ENCODE measurements around the gene RPAIN. TPM values are rescaled to one million over a fixed set of nuclear protein-coding genes. Genes with fewer than 3 reads are reported as not detected.
A peak's percentile ranks its signal among the peaks of the same experiment; 100 is the strongest.

Gene RPAIN
- total RNA-seq, 3 donors from 2014 or later: 29.7 to 34.3 (median 32.1) TPM

- Histone ChIP-seq H3K9me3 (no peaks in the 10 kb centered on the region), H3K4me1 (ENCODE audit: low read depth) (peaks cover 16% of the 10 kb centered on the region), H3K4me3 (peak within 1 kb of the TSS; percentile 54), H3K36me3 (ENCODE audit: low read depth) (no peaks in the 10 kb centered on the region)
- peak; percentile 100 for TF ChIP-seq CTCF (IDR thresholded peaks at IDR 0.05)
- intact Hi-C loops (cut with DNase I, micrococcal nuclease): no loop called here
- DNase-seq (peak; percentile 94 to 97 (median 97)), ATAC-seq (peak; percentile 98)
These were observed 18.9 kb downstream of the RPAIN start, which contains the start of gene C1QBP for GRCh38 chr17:5438716-5439445. Gene C1QBP (minus strand): TSS chr17:5439155. CDS start chr17:5439073, 82 bp downstream.

GRCh38 chr17:5439446-5439764 is 19.4 kb downstream of the RPAIN start:
- Histone ChIP-seq H3K4me1 (ENCODE audit: low read depth) (peaks cover 16% of the 10 kb centered on the region), H3K9me3 (no peaks in the 10 kb centered on the region), H3K4me3 (no peak overlapping the region), H3K36me3 (ENCODE audit: low read depth) (no peaks in the 10 kb centered on the region)
- ATAC-seq (no peak), DNase-seq (no peak)
- intact Hi-C loops (cut with DNase I, micrococcal nuclease): no loop called here
- no peak for TF ChIP-seq CTCF (IDR thresholded peaks at IDR 0.05)

DNA sequence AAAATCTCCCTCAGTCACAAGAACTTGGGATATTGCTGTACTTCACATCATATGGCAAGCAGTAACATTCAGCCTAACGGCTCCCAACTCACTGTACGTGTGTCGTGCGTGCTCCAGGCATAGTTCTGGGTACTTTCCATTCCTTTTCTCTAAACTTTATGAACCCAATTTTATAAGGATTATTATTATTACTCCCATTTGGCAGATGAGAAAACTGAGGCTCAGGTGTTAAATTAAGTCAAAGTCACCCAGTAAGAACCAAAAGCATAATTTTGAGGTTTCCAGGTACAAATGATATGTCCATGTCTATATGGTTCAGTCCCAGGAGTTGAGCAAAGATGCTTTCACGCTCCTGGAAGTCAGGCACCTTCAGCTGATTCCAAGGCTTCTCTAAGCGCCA is 23.7 kb downstream of the RPAIN start:
- no peaks in the 10 kb centered on the region for H3K9me3 ChIP-seq
- no peak for ATAC-seq
- peaks cover 5% of the 10 kb centered on the region for H3K4me1 ChIP-seq (ENCODE audit: low read depth)

GRCh38 chr17:5444209-5444608 is 24.2 kb downstream of the RPAIN start:
- no peaks in the 10 kb centered on the region for H3K9me3 ChIP-seq
- no peak for TF ChIP-seq CTCF (IDR thresholded peaks at IDR 0.05)
- H3K4me1 ChIP-seq (ENCODE audit: low read depth): peaks cover 5% of the 10 kb centered on the region
- intact Hi-C loops (cut with DNase I, micrococcal nuclease): no loop called here
- ATAC-seq (no peak), DNase-seq (no peak)
- no peak overlapping the region for H3K4me3 ChIP-seq
- no peaks in the 10 kb centered on the region for H3K36me3 ChIP-seq (ENCODE audit: low read depth)

More for the DNA sequence above, 23.7 kb downstream of the RPAIN start:
- Histone ChIP-seq H3K4me3 (no peak overlapping the region), H3K36me3 (ENCODE audit: low read depth) (no peaks in the 10 kb centered on the region)
- no peak for TF ChIP-seq CTCF (IDR thresholded peaks at IDR 0.05)
- intact Hi-C loops (cut with DNase I, micrococcal nuclease): no loop called here
- no peak for DNase-seq

GRCh38 chr17:5446786-5447185 is 26.8 kb downstream of the RPAIN start:
- H3K4me1 ChIP-seq (ENCODE audit: low read depth): no peaks in the 10 kb centered on the region
- H3K9me3 ChIP-seq: no peaks in the 10 kb centered on the region
- TF ChIP-seq CTCF (IDR thresholded peaks at IDR 0.05): no peak
- H3K36me3 ChIP-seq (ENCODE audit: low read depth): no peaks in the 10 kb centered on the region
- ATAC-seq (no peak), DNase-seq (no peak)
- H3K4me3 ChIP-seq: no peak overlapping the region
- intact Hi-C loops (cut with DNase I, micrococcal nuclease): no loop called here

Measured in mucosa of descending colon (tissue), 3 donors.